ENCODE data around the gene B3GNT7. TPM values are rescaled to one million over a fixed set of nuclear protein-coding genes. Genes with fewer than 3 reads are reported as not detected.
"Not testable (repeated sequence)": the region's sequence is repeated elsewhere in the genome, so short reads cannot be mapped to it uniquely, and the experiment has no call there.

B3GNT7 gene, protein sequence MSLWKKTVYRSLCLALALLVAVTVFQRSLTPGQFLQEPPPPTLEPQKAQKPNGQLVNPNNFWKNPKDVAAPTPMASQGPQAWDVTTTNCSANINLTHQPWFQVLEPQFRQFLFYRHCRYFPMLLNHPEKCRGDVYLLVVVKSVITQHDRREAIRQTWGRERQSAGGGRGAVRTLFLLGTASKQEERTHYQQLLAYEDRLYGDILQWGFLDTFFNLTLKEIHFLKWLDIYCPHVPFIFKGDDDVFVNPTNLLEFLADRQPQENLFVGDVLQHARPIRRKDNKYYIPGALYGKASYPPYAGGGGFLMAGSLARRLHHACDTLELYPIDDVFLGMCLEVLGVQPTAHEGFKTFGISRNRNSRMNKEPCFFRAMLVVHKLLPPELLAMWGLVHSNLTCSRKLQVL
- 1 to 10 TPM; 5.7 to 7.7 TPM for total RNA-seq
- long read RNA-seq, donor 1, partial matches to known transcripts: 0 of 1 reads
- long read RNA-seq, donor 1, other reads (novel, unspliced or antisense): 1 of 1 reads
- long read RNA-seq, donor 2, partial matches to known transcripts: 0 of 3 reads
- long read RNA-seq, donor 2, other reads (novel, unspliced or antisense): 2 of 3 reads

DNA sequence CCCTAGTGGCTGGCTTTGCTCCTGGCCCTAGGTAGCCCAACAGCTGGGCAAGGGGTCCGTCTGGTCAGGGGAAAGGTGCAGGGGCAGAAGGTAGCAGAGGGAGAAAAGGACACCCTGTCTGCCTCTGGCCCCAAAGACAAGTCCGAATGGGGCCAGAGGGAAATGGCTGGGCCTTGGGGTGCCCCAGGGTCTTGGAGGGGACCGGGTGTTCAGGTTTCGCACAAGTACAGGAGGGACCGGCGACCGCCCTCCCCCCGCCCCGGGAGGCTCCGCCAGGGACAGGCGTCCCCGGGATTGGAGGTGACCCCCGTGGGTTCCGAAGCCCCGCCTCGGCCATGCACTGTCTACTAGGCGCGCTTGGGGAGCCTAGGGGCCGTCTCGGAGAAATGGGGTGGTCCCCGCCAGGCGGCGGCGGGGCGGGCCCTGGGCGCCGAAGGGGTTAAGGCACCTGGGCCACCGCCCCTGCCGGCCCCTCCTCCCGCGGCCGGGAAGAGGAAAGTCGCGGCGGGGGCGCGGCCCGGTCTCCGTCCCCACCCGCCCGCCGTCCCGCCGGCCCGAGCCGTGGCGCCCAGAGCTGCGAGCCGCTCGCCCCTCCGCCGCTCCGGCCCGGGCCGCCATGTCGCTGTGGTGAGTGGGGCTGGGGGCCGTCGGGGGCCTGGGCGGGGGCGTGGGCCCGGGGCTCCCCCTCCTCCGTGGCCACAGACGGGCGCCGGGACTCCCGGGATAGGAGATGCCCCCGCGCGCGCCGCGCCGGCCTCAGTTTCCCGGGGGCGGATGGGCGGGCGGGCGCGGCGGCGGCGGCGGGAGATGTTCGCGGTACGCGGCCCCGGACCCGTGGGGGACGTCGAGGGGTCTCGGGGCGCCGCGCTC is at the start of gene B3GNT7:
Gene B3GNT7 (plus strand): TSS at position 523 of the 870 bp plus-strand sequence. CDS start 94 bp downstream, at position 617.
- DNase-seq (ENCODE audit: low spot score): no peak
- intact Hi-C loops (cut with DNase I): loop anchor here in 1 of 2 donors (10.0 kb wide), 1 partner anchor 161 kb away; no protein-coding TSS in a partner anchor

DNA sequence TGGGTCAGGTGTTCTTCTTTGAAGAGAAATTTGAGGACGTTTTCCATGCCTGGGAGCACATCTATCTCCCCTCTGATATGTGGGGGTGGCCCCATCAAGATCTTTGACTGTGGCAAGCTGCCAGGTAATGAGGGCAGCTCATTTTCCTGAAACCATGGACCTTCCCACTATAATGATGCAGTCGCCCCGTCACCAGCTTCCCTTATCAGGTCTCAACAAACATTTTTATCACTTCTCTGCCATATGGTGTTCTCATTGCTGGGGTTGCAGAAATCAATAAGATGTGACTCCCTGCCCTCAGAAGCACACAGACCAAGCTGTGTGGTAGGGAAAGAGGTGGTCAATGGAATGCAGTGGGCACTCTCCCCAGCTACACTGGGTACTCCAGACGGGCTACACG is 48.4 kb upstream of the B3GNT7 start:
- intact Hi-C loops (cut with DNase I): no loop called here
- peak; percentile 29 for DNase-seq (ENCODE audit: low spot score)

- no peak for DNase-seq (ENCODE audit: low spot score)
- intact Hi-C loops (cut with DNase I): no loop called here
These were observed 47.9 kb upstream of the B3GNT7 start for GRCh38 chr2:231347638-231348037.

DNA sequence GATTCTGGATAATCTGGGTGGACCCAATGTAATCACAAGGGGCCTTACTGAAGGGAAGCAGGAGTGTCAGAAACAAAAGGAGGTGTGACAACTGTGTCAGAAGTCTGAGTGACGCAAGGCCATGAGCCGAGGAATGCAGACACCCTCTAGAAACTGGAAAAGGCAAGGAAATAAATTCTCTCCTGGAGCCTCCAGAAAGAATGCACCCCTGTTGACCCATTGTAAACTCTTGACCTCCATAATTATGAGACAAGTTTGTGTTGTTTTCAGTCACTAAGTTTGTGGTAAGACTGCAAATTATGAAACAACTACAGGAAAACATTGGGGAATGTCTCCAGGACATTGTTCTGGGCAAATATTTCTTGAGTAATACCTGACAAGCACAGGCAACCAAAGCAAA is 47.3 kb upstream of the B3GNT7 start:
- intact Hi-C loops (cut with DNase I): no loop called here
- no peak for DNase-seq (ENCODE audit: low spot score)

GRCh38 chr2:231348704-231349373 is 46.7 kb upstream of the B3GNT7 start:
- intact Hi-C loops (cut with DNase I): no loop called here

GRCh38 chr2:231349374-231349735 is 46.2 kb upstream of the B3GNT7 start:
- peak; percentile 20 for DNase-seq (ENCODE audit: low spot score)
- intact Hi-C loops (cut with DNase I): not testable (repeated sequence)

More at GRCh38 chr2:231348704-231349373, 46.7 kb upstream of the B3GNT7 start:
- no peak for DNase-seq (ENCODE audit: low spot score)

DNA sequence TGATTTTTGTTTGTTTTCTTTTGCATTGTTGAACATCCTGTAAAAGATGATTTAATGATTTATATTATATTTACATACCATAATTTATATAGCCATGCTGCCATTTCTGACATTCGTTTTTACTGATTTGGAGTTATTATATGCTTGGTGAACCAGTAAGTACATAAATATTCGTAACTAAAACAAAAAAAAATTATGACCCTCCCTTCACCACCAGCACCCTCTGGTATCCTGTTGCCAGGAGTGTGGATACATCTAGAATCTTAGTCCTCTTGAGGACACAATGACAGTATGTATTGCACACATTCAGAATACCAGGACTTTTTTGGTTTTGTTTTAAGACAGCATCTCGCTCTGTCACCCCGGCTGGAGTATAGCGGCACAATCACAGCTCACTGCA is 43.9 kb upstream of the B3GNT7 start:
- intact Hi-C loops (cut with DNase I): no loop called here
- no peak for DNase-seq (ENCODE audit: low spot score)

GRCh38 chr2:231353469-231353868 is 42.0 kb upstream of the B3GNT7 start:
- DNase-seq (ENCODE audit: low spot score): peak; percentile 22
- intact Hi-C loops (cut with DNase I): no loop called here

GRCh38 chr2:231355508-231356465 is 39.7 kb upstream of the B3GNT7 start:
- DNase-seq (ENCODE audit: low spot score): peak; percentile 76
- intact Hi-C loops (cut with DNase I): no loop called here

- peak; percentile 30 for DNase-seq (ENCODE audit: low spot score)
These were observed 39.1 kb upstream of the B3GNT7 start for GRCh38 chr2:231356466-231356844.

DNA sequence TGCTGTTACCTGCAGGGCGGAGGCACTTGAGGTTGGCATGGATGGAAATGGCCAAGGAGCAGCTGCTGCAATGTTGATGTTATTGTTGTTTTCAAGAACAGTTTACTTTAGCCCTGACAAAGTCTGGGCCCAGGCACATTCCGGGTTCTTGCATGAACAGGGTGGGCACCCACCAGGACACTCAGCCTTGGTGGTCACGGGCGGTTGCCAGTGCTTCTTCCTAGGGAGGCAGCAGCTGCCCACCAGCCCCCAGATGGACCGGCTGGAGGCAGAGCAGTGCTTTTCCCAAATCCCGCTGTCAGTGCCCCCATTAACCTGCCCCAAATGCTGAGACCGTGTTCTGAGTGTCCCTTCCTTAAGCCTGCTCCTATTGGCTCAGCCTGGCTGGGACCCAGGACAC is 38.5 kb upstream of the B3GNT7 start:
- intact Hi-C loops (cut with DNase I): no loop called here
- peak; percentile 77 for DNase-seq (ENCODE audit: low spot score)

More at GRCh38 chr2:231356466-231356844, 39.1 kb upstream of the B3GNT7 start:
- intact Hi-C loops (cut with DNase I): no loop called here

DNA sequence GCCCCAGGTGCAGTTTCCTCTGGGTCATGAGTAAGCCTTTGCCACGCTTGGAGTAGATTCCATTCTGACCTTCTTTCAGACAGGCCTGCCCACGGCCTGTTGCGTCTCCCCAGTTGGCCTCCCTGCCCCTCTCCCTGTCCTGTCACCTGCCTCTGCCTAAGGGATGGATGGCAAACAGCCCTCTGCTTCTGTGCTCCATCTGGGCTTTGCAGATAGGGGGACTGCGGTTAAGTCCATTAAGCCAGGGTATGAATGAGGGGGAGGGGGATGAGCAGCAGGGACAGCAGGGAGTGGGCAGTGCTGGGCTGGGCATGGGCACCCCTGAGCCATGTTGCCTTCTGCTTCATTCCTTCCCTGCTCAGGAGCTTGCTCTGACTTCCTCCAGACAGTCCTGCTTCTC is 37.6 kb upstream of the B3GNT7 start:
- peak; percentile 23 for DNase-seq (ENCODE audit: low spot score)
- intact Hi-C loops (cut with DNase I): no loop called here

DNA sequence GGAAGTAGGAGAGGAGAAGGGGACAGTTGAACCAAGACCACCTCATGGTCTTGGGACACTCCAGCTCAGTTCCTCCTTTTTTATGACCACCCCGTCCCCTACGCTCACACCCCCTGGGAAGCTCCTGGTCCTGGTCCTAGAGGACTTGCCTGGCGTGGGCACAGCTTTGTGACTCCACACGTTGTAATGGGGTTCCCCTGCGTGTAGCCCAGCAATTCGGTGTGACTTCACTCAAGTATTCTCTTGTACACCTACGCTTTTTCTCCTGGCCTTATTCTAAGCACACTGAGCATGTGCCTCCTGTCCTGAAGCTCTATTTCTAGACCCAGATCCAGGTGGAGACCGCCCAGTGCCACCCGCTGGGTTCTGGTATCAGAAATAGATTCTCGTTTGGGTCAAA is 36.1 kb upstream of the B3GNT7 start:
- intact Hi-C loops (cut with DNase I): no loop called here
- peak; percentile 56 for DNase-seq (ENCODE audit: low spot score)

- intact Hi-C loops (cut with DNase I): no loop called here
- DNase-seq (ENCODE audit: low spot score): peak; percentile 56
These were observed 35.6 kb upstream of the B3GNT7 start for GRCh38 chr2:231359948-231360347.

DNA sequence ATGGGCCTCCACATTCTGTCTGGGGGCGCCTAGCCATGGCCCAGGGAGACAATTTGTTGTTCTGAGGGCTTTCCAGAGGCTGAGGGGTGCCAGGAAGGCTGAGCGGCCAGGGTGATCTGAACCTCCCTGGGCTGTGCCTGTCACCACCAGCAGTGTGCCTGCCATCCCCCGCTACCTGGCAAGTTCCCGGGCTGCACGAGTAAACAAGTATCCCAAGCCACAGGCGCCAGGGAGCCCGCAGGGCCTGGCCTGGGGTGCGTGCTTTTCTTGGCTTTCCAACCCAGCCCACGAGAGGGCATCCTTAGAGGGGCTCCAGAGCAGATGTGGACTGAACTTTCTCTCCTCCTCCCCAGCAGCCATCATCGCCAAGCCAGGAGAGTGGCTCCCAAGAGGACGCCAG is 35.1 kb upstream of the B3GNT7 start:
- intact Hi-C loops (cut with DNase I): no loop called here
- peak; percentile 73 for DNase-seq (ENCODE audit: low spot score)

- peak; percentile 71 for DNase-seq (ENCODE audit: low spot score)
- intact Hi-C loops (cut with DNase I): no loop called here
These were observed 34.6 kb upstream of the B3GNT7 start for GRCh38 chr2:231360881-231361371.

DNA sequence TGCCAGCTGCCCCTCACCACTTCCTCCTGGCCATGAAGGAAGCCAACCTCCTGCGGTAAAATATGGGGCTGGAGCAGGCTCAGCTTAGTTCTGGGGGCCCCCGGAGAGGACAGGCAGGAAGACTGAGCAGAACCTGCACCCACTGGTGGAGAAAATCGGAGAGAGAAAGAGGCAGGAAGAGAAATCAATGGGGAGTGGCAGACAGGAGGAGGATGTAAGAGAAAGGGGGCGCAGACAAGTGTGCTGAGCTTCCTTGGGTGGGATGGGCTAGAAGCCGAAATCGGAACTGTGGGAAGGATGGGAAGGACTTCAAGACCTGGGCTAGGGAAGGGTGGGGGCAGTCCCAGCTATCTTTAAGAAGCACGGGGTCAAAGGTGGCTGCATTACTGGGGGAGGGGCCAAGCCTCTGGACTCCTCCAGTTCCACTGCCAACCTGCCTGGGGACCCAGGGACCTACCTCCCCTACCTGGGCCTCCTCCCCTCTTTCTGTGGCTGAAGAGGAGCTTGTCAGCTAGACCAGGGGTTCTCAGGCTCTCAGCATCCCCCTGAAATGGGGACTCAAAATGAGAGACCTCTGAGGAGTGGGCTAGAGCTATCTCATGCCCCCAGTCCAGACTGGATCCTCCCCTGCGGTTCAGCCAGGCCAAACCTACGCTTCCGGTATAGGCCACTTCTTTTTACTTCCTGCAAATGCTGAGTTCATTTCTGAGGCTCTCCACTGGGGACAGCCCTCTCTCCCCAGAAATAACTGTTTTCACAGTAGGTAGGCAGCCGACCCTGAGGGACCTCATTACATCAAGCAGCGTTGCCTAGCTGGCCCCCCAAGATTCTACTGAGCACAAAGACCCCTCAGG is 33.6 kb upstream of the B3GNT7 start:
- intact Hi-C loops (cut with DNase I): no loop called here
- peak; percentile 72 for DNase-seq (ENCODE audit: low spot score)

All from posterior vena cava (tissue), 2 donors.